Measurements from ENCODE around the gene IGF1.

- TF ChIP-seq CTCF (IDR thresholded peaks at IDR 0.05 in 2 of 3, conservative IDR thresholded peaks at IDR 0.05 in 1 of 3; ENCODE audit: borderline replicate concordance in 1 of 3, insufficient read depth in 1 of 3, low read depth in 2 of 3, low read length in 2 of 3) (no peak), RAD21 (IDR thresholded peaks at IDR 0.05; ENCODE audit: low read depth) (no peak), YY1 (IDR thresholded peaks at IDR 0.05; ENCODE audit: extremely low read depth, insufficient replicate concordance, low read depth, low read length) (no peak), ZBTB33 (IDR thresholded peaks at IDR 0.05; ENCODE audit: extremely low read depth, insufficient replicate concordance, low read length) (no peak), EZH2phosphoT487 (IDR thresholded peaks at IDR 0.05; ENCODE audit: borderline replicate concordance) (no peak), EZH2 (IDR thresholded peaks at IDR 0.05) (no peak), ZNF274 (IDR thresholded peaks at IDR 0.05; ENCODE audit: low read depth, low read length) (no peak)
- TF ChIP-seq, protein P1, sequence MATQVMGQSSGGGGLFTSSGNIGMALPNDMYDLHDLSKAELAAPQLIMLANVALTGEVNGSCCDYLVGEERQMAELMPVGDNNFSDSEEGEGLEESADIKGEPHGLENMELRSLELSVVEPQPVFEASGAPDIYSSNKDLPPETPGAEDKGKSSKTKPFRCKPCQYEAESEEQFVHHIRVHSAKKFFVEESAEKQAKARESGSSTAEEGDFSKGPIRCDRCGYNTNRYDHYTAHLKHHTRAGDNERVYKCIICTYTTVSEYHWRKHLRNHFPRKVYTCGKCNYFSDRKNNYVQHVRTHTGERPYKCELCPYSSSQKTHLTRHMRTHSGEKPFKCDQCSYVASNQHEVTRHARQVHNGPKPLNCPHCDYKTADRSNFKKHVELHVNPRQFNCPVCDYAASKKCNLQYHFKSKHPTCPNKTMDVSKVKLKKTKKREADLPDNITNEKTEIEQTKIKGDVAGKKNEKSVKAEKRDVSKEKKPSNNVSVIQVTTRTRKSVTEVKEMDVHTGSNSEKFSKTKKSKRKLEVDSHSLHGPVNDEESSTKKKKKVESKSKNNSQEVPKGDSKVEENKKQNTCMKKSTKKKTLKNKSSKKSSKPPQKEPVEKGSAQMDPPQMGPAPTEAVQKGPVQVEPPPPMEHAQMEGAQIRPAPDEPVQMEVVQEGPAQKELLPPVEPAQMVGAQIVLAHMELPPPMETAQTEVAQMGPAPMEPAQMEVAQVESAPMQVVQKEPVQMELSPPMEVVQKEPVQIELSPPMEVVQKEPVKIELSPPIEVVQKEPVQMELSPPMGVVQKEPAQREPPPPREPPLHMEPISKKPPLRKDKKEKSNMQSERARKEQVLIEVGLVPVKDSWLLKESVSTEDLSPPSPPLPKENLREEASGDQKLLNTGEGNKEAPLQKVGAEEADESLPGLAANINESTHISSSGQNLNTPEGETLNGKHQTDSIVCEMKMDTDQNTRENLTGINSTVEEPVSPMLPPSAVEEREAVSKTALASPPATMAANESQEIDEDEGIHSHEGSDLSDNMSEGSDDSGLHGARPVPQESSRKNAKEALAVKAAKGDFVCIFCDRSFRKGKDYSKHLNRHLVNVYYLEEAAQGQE (IDR thresholded peaks at IDR 0.05; ENCODE audit: low read depth) = no peak
- TF ChIP-seq, protein P2, sequence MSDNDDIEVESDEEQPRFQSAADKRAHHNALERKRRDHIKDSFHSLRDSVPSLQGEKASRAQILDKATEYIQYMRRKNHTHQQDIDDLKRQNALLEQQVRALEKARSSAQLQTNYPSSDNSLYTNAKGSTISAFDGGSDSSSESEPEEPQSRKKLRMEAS (IDR thresholded peaks at IDR 0.05) = no peak
Measured at GRCh38 chr12:102496591-102496990, 16.2 kb upstream of the IGF1 start.
